ENCODE results near the gene PRR20D. TPM values are rescaled to one million over a fixed set of nuclear protein-coding genes. Genes with fewer than 3 reads are reported as not detected.
"Not testable (repeated sequence)": the region's sequence is repeated elsewhere in the genome, so short reads cannot be mapped to it uniquely, and the experiment has no call there.

The PRR20D gene
- not detected in 2 replicates for total RNA-seq

- not testable (repeated sequence) for DNase-seq (ENCODE audit: low read depth); H3K4me3 ChIP-seq (ENCODE audit: low read depth, low read length)
These were observed at the start of gene PRR20D for GRCh38 chr13:57160332-57160731. Gene PRR20D, plus strand, starts transcription at chr13:57160632. Its CDS starts 387 bp downstream, at chr13:57161019.

DNA sequence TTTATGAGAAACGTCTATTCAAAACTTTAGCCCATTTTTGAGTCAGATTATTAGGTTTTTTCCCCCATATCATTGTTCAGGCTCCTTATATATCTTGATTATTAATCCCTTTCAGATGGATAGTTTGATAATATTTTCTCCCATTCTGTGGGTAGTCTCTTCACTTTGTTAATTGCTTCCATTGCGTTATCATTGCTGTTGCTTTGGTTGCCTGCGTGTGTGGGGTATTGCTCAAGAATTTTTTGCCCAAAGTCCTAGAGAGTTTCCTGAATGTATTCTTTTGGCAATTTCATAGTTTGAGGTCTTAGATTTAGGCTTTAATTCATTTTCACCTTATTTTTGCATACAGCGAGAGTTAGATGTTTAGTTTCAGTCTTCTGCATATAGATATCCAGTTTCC lies 45.5 kb upstream of the PRR20D start:
- TF ChIP-seq, protein P1, sequence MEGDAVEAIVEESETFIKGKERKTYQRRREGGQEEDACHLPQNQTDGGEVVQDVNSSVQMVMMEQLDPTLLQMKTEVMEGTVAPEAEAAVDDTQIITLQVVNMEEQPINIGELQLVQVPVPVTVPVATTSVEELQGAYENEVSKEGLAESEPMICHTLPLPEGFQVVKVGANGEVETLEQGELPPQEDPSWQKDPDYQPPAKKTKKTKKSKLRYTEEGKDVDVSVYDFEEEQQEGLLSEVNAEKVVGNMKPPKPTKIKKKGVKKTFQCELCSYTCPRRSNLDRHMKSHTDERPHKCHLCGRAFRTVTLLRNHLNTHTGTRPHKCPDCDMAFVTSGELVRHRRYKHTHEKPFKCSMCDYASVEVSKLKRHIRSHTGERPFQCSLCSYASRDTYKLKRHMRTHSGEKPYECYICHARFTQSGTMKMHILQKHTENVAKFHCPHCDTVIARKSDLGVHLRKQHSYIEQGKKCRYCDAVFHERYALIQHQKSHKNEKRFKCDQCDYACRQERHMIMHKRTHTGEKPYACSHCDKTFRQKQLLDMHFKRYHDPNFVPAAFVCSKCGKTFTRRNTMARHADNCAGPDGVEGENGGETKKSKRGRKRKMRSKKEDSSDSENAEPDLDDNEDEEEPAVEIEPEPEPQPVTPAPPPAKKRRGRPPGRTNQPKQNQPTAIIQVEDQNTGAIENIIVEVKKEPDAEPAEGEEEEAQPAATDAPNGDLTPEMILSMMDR (conservative IDR thresholded peaks at IDR 0.05; ENCODE audit: low read depth, low read length): no peak
- DNase-seq (ENCODE audit: low read depth): no peak
- no peak overlapping the region for H3K4me3 ChIP-seq (ENCODE audit: low read depth, low read length)

DNA sequence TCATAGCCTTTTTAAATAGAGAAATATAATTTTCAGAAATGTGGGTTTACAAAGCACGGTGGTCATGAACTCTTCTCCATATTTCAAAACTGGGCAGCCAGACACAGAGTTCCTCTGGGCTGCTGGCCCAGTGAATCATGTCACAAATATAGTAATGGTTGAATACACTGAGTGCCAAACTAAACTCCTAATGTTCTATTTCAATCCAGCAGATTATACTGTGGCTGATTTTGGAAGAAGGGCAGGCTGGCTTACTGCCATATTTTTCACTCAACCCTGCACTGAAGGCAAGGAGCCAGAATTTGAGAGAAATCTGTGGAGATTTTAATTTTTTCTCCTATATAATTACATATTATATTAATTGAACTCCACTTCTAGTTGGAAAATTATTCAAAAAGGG lies 36.8 kb upstream of the PRR20D start:
- TF ChIP-seq, protein P1 (conservative IDR thresholded peaks at IDR 0.05; ENCODE audit: low read depth, low read length): no peak
- no peak overlapping the region for H3K4me3 ChIP-seq (ENCODE audit: low read depth, low read length)
- DNase-seq (ENCODE audit: low read depth): no peak

DNA sequence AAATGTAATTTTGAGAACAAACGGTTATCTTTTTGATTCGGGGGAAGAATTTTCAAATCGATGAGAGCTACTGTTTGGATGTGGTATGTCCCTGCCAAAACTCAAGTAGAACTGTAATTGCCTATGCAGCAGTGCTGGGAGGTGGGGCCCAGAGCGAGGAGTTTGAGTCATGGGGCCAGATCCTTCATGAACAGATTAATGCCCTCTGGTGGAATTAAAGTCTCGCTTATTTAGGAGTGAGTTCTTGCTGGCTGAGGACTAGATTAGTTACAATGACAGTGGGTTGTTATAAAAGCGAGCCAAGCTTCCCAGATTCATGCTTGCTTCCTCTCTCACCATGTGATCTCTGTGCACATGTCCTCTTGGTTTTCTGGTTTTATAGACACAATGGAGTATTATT lies 31.5 kb upstream of the PRR20D start:
- no peak overlapping the region for H3K4me3 ChIP-seq (ENCODE audit: low read depth, low read length)
- DNase-seq (ENCODE audit: low read depth): no peak
- TF ChIP-seq, protein P1 (conservative IDR thresholded peaks at IDR 0.05; ENCODE audit: low read depth, low read length): no peak

- H3K4me3 ChIP-seq (ENCODE audit: low read depth, low read length): no peak overlapping the region
- TF ChIP-seq, protein P1 (conservative IDR thresholded peaks at IDR 0.05; ENCODE audit: low read depth, low read length): no peak
- DNase-seq (ENCODE audit: low read depth): no peak
These were observed 24.3 kb upstream of the PRR20D start for GRCh38 chr13:57136093-57136492.

DNA sequence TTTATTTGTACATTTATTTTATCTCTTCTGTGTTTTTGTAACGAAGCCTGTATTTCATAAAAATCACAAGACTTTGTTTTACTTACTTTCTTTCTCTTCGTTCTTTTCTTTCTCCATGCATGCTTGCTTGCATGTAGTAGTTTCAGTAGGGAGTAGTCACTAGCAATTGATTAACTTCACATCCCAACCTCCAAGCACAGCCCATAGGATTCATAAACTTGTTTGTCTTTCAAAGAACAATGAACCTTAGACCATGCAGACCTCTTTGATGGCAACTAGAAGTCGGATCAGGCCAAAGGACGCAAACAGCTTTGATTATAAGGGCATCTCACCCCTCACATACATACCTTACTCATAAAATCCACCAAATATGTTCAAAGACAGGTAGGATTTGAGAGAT lies 22.8 kb upstream of the PRR20D start:
- peak; percentile 2 for DNase-seq (ENCODE audit: low read depth)
- H3K4me3 ChIP-seq (ENCODE audit: low read depth, low read length): no peak overlapping the region
- TF ChIP-seq, protein P1 (conservative IDR thresholded peaks at IDR 0.05; ENCODE audit: low read depth, low read length): no peak

GRCh38 chr13:57138988-57139387 lies 21.4 kb upstream of the PRR20D start:
- no peak overlapping the region for H3K4me3 ChIP-seq (ENCODE audit: low read depth, low read length)
- DNase-seq (ENCODE audit: low read depth): no peak
- TF ChIP-seq, protein P1 (conservative IDR thresholded peaks at IDR 0.05; ENCODE audit: low read depth, low read length): no peak

DNA sequence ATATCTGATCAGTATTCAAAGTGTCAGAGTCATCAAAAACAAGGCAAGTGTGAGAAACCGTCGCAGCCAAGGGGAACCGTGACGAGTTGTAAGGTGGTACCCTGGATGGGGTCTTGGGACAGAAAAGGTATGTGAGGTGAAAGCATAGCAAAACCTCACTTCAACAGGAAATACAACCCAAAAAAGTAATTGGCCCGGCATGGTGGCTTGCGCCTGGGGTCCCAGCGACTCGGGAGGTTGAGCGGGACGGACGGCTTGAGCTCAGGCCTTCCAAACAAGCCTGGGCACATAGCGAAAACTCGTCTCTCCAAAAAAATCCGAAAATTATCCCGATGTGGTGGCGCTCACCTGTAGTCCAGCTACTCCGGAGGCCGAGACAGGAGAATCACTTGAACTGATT lies 20.7 kb upstream of the PRR20D start:
- H3K4me3 ChIP-seq (ENCODE audit: low read depth, low read length); DNase-seq (ENCODE audit: low read depth): not testable (repeated sequence)

- DNase-seq (ENCODE audit: low read depth); H3K4me3 ChIP-seq (ENCODE audit: low read depth, low read length): not testable (repeated sequence)
These were observed 20.0 kb upstream of the PRR20D start, which contains the start of gene PRR20A for GRCh38 chr13:57140235-57140968. Gene PRR20A, plus strand, starts transcription at chr13:57140918. Its CDS starts 387 bp downstream, at chr13:57141305.

DNA sequence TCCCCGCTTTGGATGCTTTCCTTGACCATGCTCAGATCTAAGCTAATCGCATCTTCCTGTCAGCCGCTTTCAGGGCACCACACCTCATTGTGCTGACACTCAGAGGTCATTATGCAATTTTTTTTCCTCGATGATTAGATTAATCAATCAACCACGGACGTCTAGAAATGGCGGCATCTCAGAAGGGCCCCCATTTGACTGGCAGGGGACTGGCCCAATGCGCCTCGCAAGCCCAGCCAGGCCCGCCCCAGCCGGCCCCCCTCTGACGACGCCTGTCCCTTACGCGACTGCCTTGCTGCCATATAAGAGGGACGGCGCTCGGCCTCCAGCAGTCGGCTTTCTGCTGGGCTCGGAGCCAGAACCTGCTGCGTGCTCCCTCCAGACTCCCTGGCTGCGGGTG lies 13.2 kb upstream of the PRR20D start, which contains the start of gene PRR20B:
PRR20B (plus strand) TSS at position 301 of the 400 bp plus-strand sequence. CDS start 387 bp downstream, outside the sequence.
- DNase-seq (ENCODE audit: low read depth); H3K4me3 ChIP-seq (ENCODE audit: low read depth, low read length): not testable (repeated sequence)

DNA sequence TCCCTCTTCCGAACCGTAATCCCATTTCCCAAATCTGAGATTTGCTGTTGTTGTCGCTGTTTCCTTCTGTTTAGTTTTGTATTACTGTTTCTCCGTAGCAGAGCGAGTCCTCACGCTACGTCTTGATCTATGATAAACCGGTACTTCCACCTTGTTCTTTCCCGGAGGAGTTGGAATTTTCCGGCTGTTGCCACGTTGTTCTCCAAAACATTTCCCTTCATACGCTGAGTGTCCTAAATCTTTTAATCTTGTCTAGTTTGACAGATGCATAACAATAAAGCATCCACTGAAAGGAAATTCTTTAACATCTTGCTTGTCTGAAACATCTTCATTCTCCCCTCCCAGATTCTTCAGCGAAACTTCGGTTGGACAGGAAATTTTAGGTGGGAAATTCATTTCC lies 12.3 kb upstream of the PRR20D start:
- DNase-seq (ENCODE audit: low read depth); H3K4me3 ChIP-seq (ENCODE audit: low read depth, low read length): not testable (repeated sequence)

- H3K4me3 ChIP-seq (ENCODE audit: low read depth, low read length); DNase-seq (ENCODE audit: low read depth): not testable (repeated sequence)
These were observed 6.7 kb upstream of the PRR20D start, which contains the start of gene PRR20C for GRCh38 chr13:57153761-57154160. Gene PRR20C, plus strand, starts transcription at chr13:57154061. Its CDS starts 387 bp downstream, at chr13:57154448.
